GM21786 (cell line): ENCODE data around the gene GPR35.

Experiments
- ATAC-seq: cut with Tn5 transposase; IDR thresholded peaks from one replicate; pipeline ENCODE4 v1.9.1; 2021; ENCODE audit not compliant: unreplicated experiment

The GPR35 gene

DNA sequence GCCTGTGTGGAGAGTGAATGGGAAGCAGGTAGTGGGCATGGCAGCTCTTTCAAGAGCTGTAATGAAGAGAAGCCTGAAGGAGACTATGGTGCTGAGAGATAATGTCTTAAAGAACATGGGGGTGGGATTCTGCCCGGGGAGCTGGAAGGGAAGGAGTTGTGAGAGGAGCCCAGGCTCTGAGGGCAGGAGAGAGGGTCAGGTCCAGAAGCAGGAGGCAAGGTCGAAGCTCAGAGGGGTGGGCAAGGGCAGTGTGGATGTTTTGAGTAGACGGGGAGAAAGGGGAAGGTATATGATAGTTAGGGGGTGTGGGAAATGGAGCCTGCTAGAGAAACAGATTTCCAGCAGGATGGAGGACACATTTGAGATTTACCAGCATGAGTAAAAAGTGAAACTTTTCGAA, 36.6 kb upstream of the GPR35 start:
- no peak for ATAC-seq

- ATAC-seq, result no peak
Measured at GRCh38 chr2:240589375-240589774, 35.9 kb upstream of the GPR35 start.

DNA sequence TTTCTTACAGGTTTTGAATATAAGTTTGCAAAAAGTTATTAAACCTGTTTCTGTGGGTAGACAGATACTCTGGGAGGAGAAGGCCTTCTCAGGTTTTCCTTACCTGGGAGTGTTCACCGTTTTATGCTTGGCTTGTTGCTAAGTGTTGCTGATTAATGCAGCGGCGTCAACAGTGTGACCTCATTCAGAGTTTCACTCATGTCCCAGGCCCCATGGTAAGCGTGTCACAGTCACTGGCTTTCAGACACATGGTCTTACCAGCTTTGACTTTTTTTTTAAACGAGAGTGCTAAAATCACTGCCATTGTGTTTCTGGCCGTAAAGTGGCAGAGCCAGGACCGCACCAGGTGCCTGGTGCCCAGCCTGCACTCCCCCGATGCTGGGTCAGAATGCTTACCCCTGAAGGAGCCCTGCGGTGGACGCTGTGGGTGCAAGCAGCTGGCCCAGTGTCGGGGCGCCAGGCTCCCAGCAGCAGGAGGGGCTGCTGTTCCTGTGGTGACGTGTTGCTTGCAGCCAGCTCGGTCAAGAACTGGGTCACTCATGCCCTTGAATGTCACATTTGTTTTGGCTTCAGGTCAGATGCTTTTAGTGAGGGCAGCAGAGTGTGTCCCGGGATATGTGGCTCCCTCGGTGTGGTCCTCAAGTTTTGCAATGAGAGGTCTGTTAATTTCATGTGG, 35.3 kb upstream of the GPR35 start:
- ATAC-seq, result no peak

- ATAC-seq, result no peak
Measured at GRCh38 chr2:240590681-240591111, 34.6 kb upstream of the GPR35 start.

DNA sequence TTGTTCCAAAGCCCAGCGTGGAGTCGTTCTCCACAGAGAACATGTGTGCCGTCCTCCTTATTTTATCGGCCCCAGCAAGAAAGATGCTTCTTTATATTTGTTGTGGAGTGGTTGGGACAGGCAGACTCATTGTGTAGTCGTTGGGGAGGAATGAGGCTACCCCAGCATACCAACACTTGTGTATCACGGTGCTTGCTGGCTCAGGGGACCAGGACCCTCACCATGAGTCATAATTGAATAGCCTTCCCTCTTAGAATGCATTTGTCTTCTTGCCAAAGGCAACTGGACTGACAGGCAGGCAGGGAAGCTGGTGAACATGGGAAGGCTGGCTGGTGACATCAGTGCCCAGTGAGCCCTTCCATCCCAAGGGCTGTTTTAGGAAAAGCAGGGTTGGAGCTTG, 34.1 kb upstream of the GPR35 start:
- no peak for ATAC-seq

DNA sequence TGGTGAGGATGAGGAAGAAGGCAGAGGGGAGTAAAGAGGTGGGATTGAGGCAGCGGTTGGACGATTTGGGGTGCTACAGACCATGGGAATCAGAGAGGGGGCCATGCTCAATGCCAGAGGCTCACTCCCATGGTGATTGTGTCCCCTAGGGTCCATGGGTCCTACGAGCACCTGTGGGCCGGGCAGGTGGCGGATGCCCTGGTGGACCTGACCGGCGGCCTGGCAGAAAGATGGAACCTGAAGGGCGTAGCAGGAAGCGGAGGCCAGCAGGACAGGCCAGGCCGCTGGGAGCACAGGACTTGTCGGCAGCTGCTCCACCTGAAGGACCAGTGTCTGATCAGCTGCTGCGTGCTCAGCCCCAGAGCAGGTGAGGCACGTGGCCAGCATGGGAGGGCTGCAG, 33.5 kb upstream of the GPR35 start:
- ATAC-seq, result no peak

DNA sequence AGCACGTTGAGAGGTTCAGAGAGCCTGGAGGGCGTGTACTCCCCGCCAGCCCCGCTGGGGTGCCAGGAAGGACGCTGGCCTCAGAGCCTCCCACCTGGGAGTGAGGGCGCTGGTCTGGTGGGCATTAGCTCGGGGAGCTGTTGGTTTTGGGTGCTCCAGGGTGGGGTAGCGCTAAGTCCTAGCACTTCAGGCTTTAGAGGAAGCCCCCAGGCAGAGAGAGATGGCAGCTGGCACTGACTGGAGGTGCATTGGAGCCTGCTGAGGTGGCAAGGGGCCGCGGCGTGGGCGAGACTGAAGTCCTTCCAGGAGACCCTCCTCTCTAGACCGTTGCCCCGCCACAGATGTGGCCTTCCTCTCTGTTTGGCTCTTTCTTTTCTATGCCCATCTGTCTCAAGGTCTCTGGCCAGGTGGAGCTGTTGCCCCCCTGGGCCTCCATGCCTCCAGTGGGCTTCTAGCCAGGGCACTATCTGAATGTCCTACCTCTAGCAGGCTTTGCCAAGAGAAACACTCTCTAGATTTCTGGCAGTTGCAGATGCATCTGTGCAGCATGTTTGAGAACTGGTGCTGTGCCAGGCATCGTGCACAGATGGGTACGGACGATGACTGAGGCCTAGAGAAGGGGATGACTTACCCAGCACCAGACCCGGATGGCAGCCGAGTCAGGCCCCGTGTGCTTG, 32.1 kb upstream of the GPR35 start:
- ATAC-seq, result no peak

DNA sequence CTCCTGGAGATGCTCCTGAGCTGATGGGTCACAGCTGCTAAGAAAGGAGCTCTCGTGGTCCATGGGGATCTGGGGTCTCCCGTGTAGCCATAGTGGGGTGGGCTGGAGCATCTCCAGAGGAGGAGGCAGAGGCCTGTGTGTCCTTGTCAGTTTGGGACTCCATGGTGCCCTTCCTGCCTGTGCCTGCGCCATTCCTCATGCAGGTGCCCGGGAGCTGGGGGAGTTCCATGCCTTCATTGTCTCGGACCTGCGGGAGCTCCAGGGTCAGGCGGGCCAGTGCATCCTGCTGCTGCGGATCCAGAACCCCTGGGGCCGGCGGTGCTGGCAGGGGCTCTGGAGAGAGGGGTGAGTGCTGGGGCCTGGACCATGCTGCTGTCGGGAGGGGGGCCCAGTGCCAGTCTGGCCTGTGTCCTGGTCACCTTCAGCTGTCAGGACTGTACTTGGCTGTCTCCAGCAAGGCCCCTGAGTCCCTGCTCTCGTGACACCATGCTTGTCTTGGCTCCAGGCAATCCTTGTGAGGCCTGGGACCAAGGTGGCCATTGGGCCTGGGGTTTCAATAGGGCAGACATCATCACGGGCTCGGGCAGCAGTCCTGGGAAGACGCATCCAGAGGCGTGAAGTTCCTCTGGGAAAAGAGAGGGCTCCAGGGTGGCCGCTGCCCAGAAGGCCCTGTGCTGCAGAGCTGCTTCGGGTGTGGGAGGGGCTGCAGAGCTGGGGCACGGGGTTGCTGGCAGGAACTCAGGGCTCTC, 31.4 kb upstream of the GPR35 start:
- ATAC-seq, result no peak

DNA sequence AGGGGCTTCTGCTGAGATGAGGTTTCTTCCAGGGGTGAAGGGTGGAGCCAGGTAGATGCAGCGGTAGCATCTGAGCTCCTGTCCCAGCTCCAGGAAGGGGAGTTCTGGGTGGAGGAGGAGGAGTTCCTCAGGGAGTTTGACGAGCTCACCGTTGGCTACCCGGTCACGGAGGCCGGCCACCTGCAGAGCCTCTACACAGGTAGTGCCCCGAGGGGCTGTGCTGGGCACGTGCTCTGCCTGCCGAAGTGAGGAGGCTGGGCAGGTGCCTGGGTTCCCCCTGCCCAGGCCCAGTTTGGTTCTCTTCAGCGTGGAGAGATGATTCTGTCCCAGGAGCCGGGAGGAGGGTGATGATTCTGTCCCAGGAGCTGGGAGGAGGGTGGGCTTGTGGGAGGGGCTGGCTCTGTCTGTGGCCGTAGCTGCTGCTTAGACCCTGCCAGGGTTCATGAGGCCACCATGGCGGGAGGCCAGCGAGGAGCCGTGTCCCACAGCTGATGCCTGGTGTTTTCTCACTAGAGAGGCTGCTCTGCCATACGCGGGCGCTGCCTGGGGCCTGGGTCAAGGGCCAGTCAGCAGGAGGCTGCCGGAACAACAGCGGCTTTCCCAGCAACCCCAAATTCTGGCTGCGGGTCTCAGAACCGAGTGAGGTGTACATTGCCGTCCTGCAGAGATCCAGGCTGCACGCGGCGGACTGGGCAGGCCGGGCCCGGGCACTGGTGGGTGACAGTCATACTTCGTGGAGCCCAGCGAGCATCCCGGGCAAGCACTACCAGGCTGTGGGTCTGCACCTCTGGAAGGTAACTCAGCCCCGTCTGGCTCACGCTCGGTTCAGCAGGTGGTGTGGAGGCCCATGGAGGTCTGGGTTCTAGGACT, 30.5 kb upstream of the GPR35 start:
- ATAC-seq, result no peak

- ATAC-seq, result no peak
Measured at GRCh38 chr2:240595381-240596079, 29.8 kb upstream of the GPR35 start.

DNA sequence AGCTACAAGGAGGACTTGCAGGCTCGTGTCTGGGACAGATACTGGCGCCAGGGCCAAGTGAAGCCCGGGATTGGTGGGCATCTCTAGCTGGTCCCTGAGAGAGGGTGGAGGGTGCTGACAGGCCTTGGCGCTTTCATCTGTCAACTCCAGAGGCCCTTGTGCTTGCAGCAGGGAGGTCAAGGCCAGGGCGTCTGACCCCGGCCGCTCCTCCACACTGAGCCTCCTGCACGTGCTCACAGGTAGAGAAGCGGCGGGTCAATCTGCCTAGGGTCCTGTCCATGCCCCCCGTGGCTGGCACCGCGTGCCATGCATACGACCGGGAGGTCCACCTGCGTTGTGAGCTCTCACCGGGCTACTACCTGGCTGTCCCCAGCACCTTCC, 29.2 kb upstream of the GPR35 start:
- ATAC-seq, result no peak

- no peak for ATAC-seq
Measured at GRCh38 chr2:240596491-240596931, 28.8 kb upstream of the GPR35 start.

- ATAC-seq, result no peak
Measured at GRCh38 chr2:240597054-240597418, 28.2 kb upstream of the GPR35 start.

DNA sequence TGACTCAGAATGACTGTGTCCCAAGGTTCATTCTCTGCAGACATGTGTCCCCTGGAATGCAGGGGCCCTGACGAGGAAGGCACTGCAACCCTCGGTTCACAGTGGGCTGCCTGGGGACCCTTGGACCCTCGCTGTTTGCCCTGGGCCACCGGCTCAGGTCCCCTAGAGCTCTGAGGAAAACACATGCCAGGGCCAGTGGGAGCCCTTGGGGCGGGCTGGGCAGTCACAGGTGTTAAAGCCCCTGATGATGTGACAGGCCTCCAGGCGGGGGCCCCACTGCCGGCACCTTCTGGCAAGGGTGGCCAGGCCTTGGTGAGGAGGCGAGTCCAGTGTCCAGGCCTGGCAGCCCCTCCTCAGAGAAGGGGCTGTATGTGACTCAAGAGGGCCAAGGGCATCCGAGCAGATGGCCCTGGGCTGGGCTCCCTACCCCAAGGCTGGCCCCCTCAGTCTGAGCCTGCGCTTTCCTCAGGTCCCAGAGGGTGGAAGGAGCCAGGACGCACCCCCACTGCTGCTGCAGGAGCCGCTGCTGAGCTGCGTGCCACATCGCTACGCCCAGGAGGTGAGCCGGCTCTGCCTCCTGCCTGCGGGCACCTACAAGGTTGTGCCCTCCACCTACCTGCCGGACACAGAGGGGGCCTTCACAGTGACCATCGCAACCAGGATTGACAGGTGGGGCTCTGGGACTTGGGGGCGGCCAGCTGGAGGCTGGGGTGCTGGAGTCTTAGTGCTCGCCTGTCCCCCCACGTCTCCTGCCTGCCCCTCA, 27.7 kb upstream of the GPR35 start:
- ATAC-seq, result no peak

DNA sequence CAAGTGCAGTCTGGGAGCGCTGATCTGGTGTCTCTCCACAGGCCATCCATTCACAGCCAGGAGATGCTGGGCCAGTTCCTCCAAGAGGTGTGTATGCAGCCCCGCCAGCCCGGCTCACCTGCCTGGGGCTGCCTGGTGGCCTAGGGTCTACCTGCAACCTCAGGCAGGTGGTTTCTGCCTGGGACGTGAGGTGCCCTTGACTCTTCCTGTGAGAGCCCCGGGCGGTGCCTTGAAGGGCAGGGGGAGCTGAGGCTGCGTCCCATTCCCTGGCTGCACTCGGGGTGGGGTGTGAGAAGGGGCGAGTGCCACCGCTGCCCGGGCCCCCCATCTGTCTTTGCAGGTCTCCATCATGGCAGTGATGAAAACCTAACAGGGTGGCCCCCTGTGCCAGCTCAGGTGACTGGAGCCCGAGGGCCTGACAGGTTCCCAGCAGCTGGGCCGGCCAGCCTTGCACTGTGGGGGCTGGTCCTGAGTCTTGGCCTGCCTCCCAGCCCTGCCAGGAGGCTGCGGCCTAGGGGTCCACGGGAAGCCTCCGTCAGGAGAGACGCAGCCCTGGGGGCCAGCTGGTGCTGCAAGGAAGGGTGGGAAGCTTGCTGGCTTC, 26.9 kb upstream of the GPR35 start:
- ATAC-seq, result no peak

DNA sequence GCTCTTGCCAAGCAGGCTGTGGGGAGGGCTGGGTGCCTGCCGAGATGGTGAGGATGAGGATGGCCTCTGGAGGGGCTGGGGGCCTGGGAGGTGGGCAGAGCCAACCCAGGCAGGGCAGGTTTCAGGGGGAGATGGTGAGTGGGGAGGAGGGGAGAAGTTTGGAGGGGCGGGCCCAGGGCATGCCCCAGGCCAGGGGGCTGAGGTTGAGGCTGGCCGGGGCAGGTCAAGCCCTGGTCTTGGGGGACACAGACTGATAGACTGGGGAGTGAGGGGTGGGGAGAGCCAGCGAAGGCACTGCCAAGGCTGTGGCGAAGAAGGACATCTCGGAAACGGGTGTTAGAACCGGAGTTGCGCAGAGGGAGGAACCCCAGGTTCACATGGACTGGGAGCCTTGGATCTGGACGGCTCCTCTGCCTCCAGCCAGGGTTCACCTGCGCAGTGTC, 26.1 kb upstream of the GPR35 start:
- no peak for ATAC-seq

DNA sequence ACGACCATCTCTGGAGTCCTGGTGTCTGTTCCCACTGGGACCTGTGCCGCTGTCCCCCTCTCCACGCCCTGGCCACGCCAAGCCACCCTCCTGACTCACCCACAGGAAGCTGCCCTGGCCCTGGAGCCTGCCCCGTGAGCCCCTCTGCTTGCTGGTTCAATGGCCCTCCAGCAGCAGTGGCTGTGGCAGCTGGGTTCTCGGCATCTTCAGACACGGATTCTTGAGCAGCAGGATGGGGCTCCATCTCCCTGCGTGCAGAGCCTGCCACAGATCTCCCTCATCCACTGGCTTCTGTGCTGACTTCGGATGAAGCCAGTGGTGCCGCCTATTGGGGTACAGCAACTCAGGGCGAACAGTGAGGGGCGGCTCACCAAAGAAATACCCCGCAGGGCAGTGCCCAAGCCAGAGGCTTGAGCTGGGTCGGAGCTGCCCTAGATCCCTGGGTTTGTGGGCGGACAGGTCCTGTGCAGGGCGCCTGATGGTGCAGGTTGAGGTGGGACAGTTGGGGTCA, 24.8 kb upstream of the GPR35 start:
- no peak for ATAC-seq

GRCh38 chr2:240601061-240601830, 24.0 kb upstream of the GPR35 start:
- no peak for ATAC-seq

GRCh38 chr2:240601831-240602160, 23.5 kb upstream of the GPR35 start:
- ATAC-seq, result no peak
